HUES6 (cell line): Measurements from ENCODE around the gene TLE3.

Experiments used
- H3K27ac ChIP-seq: 2 replicates; pipeline ENCODE4 v1.7.0; 2013; ENCODE audit warnings: low read depth, mild to moderate bottlenecking, low read length, inconsistent platforms
- H3K27me3 ChIP-seq: 2 replicates; pipeline ENCODE4 v1.6.1; 2013; ENCODE audit warnings: low read length; ENCODE audit not compliant: control insufficient read depth, insufficient read depth
- H3K36me3 ChIP-seq: 2 replicates; pipeline ENCODE4 v1.6.1; 2013; ENCODE audit warnings: low read length; ENCODE audit not compliant: control insufficient read depth, insufficient read depth
- H3K4me1 ChIP-seq: 2 replicates; pipeline ENCODE4 v1.6.1; 2013; ENCODE audit warnings: low read length; ENCODE audit not compliant: control insufficient read depth, insufficient read depth
- H3K4me3 ChIP-seq: 2 replicates; pipeline ENCODE4 v1.5.1; 2013; ENCODE audit warnings: low read depth, low read length
- H3K9ac ChIP-seq: one replicate; pipeline ENCODE4 v1.6.1; 2013; ENCODE audit warnings: mild to moderate bottlenecking, low read length
- H3K9me3 ChIP-seq: 2 replicates; pipeline ENCODE4 v1.6.1; 2013; ENCODE audit warnings: low read depth, low read length; ENCODE audit not compliant: control insufficient read depth, insufficient read depth

Gene TLE3

GRCh38 chr15:70091726-70092463 lies 5.8 kb downstream of the TLE3 start:
- peaks cover 64% of the 10 kb centered on the region for H3K36me3 ChIP-seq
- no peaks in the 10 kb centered on the region for H3K9me3 ChIP-seq
- H3K9ac ChIP-seq: no peak overlapping the region
- peak overlapping the region; percentile 32; the same call in 1 of the 2 replicates for H3K4me3 ChIP-seq
- H3K4me1 ChIP-seq: peaks cover 79% of the 10 kb centered on the region
- H3K27me3 ChIP-seq: no peaks in the 10 kb centered on the region
- H3K27ac ChIP-seq: no peak overlapping the region

- Histone ChIP-seq H3K4me3 (no peak overlapping the region), H3K9ac (no peak overlapping the region), H3K4me1 (peaks cover 83% of the 10 kb centered on the region), H3K27me3 (no peaks in the 10 kb centered on the region), H3K27ac (no peak overlapping the region), H3K36me3 (peaks cover 77% of the 10 kb centered on the region), H3K9me3 (no peaks in the 10 kb centered on the region)
Observed at GRCh38 chr15:70090436-70091296, 7.1 kb downstream of the TLE3 start.

- peaks cover 85% of the 10 kb centered on the region for H3K36me3 ChIP-seq
Observed at GRCh38 chr15:70089692-70089971, 8.1 kb downstream of the TLE3 start.

GRCh38 chr15:70088887-70089691 lies 8.6 kb downstream of the TLE3 start:
- H3K4me1 ChIP-seq: peaks cover 78% of the 10 kb centered on the region
- no peaks in the 10 kb centered on the region for H3K27me3 ChIP-seq
- no peak overlapping the region for H3K9ac ChIP-seq
- H3K27ac ChIP-seq: no peak overlapping the region
- peak overlapping the region; percentile 27; the same call in 1 of the 2 replicates for H3K4me3 ChIP-seq
- H3K9me3 ChIP-seq: no peaks in the 10 kb centered on the region
- H3K36me3 ChIP-seq: peaks cover 87% of the 10 kb centered on the region

More at GRCh38 chr15:70089692-70089971, 8.1 kb downstream of the TLE3 start:
- Histone ChIP-seq H3K27me3 (no peaks in the 10 kb centered on the region), H3K4me3 (no peak overlapping the region), H3K9ac (no peak overlapping the region), H3K27ac (no peak overlapping the region), H3K9me3 (no peaks in the 10 kb centered on the region), H3K4me1 (peaks cover 78% of the 10 kb centered on the region)

- Histone ChIP-seq H3K4me1 (peaks cover 78% of the 10 kb centered on the region), H3K27ac (no peak overlapping the region), H3K27me3 (no peaks in the 10 kb centered on the region), H3K9ac (no peak overlapping the region), H3K4me3 (no peak overlapping the region), H3K36me3 (peaks cover 91% of the 10 kb centered on the region), H3K9me3 (no peaks in the 10 kb centered on the region)
Observed at GRCh38 chr15:70088455-70088854, 9.3 kb downstream of the TLE3 start.

GRCh38 chr15:70087708-70088352 lies 9.9 kb downstream of the TLE3 start:
- Histone ChIP-seq H3K4me1 (peaks cover 76% of the 10 kb centered on the region), H3K36me3 (peaks cover 92% of the 10 kb centered on the region)

GRCh38 chr15:70086636-70087035 lies 11.1 kb downstream of the TLE3 start:
- no peaks in the 10 kb centered on the region for H3K27me3 ChIP-seq
- H3K4me3 ChIP-seq: no peak overlapping the region
- no peak overlapping the region for H3K9ac ChIP-seq
- no peaks in the 10 kb centered on the region for H3K9me3 ChIP-seq
- peaks cover 75% of the 10 kb centered on the region for H3K4me1 ChIP-seq
- no peak overlapping the region for H3K27ac ChIP-seq
- peaks cover 91% of the 10 kb centered on the region for H3K36me3 ChIP-seq

More at GRCh38 chr15:70087708-70088352, 9.9 kb downstream of the TLE3 start:
- Histone ChIP-seq H3K27me3 (no peaks in the 10 kb centered on the region), H3K9ac (no peak overlapping the region), H3K27ac (no peak overlapping the region), H3K4me3 (peak overlapping the region; percentile 16; the same call in 1 of the 2 replicates), H3K9me3 (no peaks in the 10 kb centered on the region)

- H3K4me1 ChIP-seq: peaks cover 74% of the 10 kb centered on the region
Observed at GRCh38 chr15:70084461-70084860, 13.3 kb downstream of the TLE3 start.

GRCh38 chr15:70083946-70084345 lies 13.8 kb downstream of the TLE3 start:
- Histone ChIP-seq H3K36me3 (peaks cover 90% of the 10 kb centered on the region), H3K4me1 (peaks cover 74% of the 10 kb centered on the region), H3K9ac (no peak overlapping the region), H3K27ac (no peak overlapping the region), H3K4me3 (no peak overlapping the region), H3K9me3 (no peaks in the 10 kb centered on the region), H3K27me3 (no peaks in the 10 kb centered on the region)

More at GRCh38 chr15:70084461-70084860, 13.3 kb downstream of the TLE3 start:
- no peak overlapping the region for H3K27ac ChIP-seq
- no peak overlapping the region for H3K9ac ChIP-seq
- no peak overlapping the region for H3K4me3 ChIP-seq
- no peaks in the 10 kb centered on the region for H3K27me3 ChIP-seq
- H3K9me3 ChIP-seq: no peaks in the 10 kb centered on the region
- peaks cover 91% of the 10 kb centered on the region for H3K36me3 ChIP-seq

- H3K4me1 ChIP-seq: peaks cover 75% of the 10 kb centered on the region
- no peak overlapping the region for H3K4me3 ChIP-seq
- H3K36me3 ChIP-seq: peaks cover 92% of the 10 kb centered on the region
- no peaks in the 10 kb centered on the region for H3K9me3 ChIP-seq
- H3K9ac ChIP-seq: no peak overlapping the region
- no peaks in the 10 kb centered on the region for H3K27me3 ChIP-seq
- H3K27ac ChIP-seq: no peak overlapping the region
Observed at GRCh38 chr15:70083418-70083817, 14.3 kb downstream of the TLE3 start.
